ENCODE measurements around the gene NOTCH1.
"Not testable (repeated sequence)": the region's sequence is repeated elsewhere in the genome, so short reads cannot be mapped to it uniquely, and the experiment has no call there.

The NOTCH1 gene

DNA sequence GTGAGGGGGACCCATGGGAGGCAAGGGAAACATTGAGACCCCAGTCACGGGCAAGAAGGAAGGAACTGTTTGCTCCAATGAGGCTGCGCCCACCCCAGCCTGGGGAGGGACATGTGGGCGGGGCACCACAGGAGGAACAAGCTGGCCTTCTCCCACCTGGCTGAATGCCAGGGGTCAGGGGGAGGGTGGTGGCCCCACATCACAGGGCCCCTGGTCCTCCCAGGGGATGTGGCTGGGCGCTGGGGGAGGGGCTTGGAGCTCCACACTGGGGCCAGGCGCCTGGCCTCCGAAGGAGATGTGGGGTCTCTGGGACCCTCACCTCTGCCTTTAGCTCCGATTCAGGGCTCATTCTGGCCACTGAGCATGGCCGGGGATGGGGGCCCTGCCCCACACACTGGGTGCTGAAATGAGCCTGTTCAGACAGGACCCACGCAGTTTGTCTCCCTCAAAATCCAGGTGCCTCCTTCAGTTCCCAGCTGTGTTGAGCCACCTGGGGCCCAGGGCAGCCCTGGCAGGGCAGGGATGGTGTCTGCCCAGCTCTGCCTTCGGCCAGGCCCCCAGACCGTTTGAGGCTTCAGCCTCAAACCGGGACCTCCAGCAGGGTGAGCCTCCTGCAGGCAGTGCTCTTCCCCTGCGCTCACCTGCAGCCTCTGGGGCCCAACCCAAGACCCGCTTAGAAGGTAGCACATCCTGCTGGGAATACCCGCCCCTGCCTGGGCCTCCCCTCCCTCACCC, 33.2 kb upstream of the NOTCH1 start:
- peak in 3 of 6 experiments; percentile 8 to 33 (median 17) for DNase-seq

DNA sequence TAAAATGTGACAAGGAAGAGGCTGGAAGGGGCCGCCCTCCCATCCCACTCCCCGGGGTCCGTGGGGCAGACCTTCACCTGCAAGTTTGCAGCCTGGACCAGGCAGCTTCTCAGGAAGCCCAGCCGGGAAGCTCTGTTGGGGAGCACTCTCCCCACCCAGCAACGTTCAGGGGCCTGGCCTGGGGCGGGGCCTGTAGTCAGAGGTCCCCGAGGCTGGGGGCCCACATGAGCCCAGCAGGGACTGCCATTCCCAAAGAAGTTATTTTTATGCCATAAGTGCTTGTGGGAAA, 32.7 kb upstream of the NOTCH1 start:
- DNase-seq = no peak

DNA sequence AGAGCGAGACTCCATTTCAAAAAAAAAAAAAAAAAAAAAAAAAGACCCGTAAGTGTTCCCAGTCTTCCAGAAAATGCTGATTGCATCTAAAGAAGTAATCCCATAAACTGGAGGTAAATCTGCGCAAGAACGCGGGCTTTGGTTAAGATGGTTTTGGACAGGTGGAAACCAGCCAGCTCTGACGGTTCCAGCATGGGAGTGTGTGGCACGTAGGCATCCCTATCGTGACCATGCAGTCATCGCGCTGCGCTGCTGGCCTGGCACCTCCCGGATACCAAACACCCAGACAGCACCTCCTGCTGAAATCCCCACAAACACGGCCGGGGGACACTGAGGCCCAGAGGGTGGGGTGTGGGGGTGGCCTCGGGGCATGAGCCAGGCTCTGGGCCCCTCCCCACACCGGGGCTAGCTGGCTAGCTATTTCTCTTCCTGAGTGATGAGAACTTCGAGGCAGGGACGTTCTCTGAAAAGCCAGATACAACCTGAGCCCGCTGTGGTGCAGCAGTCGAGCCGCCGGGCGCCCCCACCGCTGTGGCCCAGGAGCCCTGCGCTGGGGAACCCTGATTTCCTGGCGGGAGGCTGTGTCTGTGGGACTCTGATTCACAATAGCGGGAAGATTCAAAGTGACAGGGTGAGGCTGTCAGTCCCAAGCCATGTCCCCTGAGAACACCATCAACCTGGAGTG, 32.2 kb upstream of the NOTCH1 start:
- DNase-seq = no peak

DNA sequence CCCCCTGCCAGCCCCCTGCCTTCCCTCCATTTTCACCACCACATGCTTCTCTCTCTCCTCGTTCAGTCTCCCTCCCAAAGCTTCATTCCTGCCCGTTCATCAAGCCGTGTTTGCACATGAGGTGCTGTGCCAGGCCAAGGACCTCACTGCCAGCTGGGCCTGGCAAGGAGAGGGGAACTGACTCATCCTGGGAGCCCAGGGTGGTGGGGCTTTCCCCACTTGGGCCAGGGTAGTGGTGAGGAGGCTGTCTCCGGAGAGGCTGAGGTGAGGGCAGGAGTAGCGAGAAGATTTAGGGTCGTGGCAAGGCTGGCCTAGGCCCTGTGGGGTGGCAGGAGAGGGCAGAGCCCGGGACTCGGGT, 30.4 kb upstream of the NOTCH1 start:
- DNase-seq = no peak

- no peak for DNase-seq
Measured at GRCh38 chr9:136575626-136576268, 29.9 kb upstream of the NOTCH1 start.

- not testable (repeated sequence) for DNase-seq
Measured at GRCh38 chr9:136574606-136575005, 28.8 kb upstream of the NOTCH1 start.

GRCh38 chr9:136572828-136573625, 27.2 kb upstream of the NOTCH1 start:
- no peak for DNase-seq

- DNase-seq = no peak
Measured at GRCh38 chr9:136572003-136572827, 26.4 kb upstream of the NOTCH1 start.

DNA sequence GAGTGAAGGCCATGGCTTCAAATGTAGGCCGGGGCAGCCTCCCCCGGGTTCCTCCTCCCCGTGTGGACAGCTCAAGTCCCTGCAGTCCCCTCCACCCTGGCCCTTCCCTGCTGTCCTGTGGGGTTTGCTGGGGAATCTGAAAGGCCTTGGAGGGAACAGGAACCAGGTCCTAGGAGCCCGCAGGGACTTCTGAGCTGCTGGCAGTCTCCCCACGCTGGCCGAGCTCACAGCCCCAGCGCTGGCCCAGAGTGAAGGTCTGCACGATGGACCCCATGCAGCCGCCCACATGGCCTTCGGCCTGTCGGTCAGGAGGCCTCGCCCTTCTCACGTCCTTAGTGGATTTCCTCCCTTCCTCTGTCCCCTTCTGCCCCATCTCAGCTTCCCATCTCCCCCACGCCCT, 25.7 kb upstream of the NOTCH1 start:
- no peak for DNase-seq

DNA sequence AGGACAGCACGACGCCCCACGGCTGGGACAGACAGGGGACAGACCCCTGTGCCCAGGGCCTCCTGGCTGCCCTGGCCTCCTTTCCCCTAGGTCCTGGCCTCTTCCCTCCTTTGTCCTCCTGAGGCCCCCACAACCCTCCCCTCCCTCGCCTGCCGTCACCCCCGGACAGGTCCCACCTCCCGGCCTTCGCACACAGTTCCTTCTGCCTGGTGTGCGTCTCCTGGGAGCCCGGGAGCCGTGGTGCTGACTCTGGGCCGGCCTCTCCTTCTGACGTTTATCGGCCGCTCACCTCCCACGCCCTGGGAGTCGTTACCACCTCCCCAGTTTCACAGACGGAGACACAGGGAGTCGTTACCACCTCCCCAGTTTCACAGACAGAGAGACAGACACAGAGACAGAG, 25.1 kb upstream of the NOTCH1 start:
- DNase-seq = no peak

- DNase-seq = no peak
Measured at GRCh38 chr9:136570191-136570845, 24.5 kb upstream of the NOTCH1 start.

- DNase-seq = no peak
Measured at GRCh38 chr9:136569526-136570148, 23.8 kb upstream of the NOTCH1 start.

DNA sequence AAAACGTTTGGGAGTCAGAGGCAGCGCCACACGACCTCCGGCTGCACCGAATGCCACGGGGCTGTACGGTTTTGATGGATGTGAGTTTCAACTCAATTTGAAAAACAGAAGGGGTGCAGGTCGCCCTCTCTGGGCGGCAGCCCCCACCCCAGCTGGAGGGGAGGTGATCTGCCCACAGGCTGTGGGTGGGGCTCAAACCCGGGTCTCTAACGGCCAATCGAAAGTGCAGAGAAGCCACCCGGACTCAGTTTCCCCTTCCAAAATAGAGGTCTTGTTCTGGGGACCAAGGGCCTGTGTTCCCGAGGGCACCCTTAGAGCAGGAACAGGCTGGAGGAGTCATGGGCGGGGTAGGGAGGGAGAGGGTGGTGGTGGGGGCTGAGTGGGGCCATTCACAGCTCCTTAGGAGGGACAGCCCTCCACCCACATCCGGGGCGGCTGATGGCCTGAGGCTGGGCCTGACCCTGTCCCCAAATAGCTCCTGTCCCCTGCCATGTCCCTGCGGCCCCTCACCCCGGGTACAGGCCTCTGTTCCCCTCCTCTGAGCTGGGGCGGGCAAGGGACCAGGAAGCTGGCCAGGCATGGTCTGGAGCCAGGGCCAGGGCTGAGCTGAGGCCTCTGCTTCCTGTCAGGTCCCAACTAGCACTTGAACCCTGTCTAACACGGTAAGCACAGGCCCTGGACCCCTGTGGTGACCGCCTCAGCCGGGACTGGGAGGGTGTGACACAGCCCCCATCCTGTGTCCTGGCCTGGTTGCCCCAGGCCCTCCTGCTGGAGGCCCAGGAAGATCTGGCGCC, 22.6 kb upstream of the NOTCH1 start:
- DNase-seq = no peak

DNA sequence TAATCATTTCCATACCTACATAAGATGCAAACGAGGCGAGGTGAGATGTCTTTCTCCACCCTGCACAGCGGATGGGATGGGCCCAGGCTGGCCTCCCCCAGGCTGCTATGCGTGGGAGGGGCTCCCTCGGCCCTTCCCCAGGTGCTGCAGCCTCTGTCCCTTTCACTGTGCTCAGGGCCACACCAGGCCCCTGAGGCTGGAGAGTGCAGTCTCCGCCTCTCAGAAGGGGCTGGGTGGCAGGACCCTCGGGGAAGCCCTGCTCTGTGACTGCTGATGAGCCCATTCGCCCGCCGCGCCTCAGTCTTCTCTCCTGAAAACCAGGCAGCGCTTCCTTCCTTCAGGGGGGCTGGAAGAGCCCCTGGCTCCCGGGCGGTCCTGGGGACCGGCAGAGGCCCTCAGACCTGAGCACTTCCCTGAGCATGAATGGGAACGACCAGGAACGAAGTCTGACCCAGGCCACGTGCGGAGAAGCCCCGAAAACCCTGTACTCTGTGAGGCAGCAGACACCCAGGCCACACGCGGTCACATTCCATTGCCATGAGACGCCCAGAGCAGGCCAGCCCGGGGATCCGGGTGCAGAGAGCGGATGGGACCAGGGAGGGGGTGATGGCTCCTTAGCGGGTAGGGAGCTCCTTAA, 21.9 kb upstream of the NOTCH1 start:
- DNase-seq = no peak

DNA sequence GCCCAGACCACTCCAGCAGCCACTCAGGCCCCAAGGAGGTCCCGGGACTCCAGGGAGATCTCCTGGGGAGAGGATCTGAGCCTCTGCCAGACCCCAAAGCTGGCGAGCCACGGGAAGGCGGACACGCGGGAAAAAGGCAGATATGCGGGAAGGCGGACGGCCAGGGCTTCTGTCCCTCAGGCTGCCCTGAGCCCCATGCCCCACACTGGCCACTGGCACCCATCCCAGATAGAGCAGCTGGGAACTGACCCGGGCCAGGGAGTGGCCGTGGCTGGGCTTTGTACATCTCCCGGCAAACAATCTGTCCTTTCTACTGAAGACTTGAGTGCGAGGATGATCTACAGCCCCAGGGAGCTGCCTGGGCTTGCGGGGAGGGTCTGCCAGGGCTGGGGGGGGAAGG, 21.1 kb upstream of the NOTCH1 start:
- no peak for DNase-seq

GRCh38 chr9:136566553-136566895, 20.7 kb upstream of the NOTCH1 start:
- DNase-seq = no peak

GRCh38 chr9:136565715-136566552, 20.1 kb upstream of the NOTCH1 start:
- no peak for DNase-seq

DNA sequence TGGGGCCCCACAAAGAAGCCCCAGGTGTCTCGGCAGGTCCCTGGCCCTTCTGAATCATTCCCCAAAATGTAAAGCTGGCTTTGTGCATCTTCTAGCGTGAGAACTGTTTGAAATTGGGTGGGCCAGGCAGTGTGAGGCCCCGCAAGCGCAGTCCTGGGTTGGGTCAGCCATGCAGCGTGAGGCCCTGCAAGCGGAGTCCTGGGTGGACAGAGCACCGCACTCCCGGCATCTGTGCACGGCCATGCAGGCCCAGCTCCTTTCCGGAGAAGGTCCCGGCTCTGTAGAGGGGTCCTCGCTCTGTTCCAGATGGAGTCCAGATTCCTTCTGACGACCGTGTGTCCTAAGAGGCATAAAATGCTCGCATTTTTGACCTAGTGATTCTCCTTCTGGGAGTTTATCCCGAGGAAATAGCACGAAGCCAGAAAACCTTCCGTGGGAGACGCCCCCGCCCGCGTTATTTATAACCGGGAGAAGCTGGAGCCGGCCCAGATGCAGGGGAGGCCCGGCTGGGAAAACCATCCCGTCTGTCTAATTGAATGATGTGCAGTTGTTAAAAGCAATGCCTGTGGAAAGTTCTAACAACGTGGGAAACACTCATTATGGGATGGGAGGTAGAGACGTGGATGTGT, 19.4 kb upstream of the NOTCH1 start:
- DNase-seq = no peak
